GM18520 (cell line): ENCODE results near the gene SERPINF2.
"Not testable (repeated sequence)": the region's sequence is repeated elsewhere in the genome, so short reads cannot be mapped to it uniquely, and the experiment has no call there.

ENCODE experiments used
- ATAC-seq: cut with Tn5 transposase; IDR thresholded peaks from one replicate; pipeline ENCODE4 v1.9.1; 2021; ENCODE audit not compliant: unreplicated experiment

Gene SERPINF2

DNA sequence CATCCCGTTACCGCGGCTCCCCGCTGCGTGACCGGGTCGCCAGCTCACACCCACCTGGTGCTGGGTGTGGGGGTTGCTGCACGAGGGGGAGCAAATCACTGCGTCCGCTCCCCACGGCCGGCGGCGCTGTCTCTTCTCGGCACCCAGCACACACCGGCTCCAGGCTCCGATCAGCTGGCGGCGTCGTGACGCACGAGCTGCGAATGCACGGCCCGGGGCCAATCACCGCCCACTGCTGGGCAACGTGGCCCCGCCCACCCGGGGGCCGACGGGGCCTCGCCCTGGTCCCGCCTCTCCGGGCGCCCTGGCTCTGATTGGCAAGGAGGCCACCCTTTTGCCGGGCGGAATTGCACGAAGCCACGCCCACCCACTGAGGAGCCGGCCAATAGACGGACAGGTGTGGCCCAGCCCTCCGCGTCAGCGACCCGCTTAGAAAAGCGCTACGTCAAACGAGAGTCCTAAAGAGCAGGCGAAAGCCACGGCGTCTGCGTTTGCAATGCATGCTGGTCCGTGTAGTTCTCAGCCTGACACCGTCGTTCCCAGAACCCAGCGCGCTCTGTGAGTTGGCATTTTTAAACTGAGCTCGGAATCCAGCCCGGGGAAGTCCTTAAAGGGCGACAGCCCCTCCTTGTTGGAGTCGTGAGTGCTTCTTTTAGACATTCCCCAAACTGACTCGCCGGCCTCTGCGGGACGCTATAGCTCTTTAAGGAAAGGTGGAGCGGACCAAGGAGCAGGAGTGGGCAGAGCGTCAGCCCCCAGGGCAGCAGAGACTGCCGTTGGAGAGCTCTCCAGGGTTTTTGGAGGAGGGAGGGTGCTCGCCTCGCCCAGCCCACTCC lies 26.4 kb upstream of the SERPINF2 start:
- peak; percentile 65 for ATAC-seq

DNA sequence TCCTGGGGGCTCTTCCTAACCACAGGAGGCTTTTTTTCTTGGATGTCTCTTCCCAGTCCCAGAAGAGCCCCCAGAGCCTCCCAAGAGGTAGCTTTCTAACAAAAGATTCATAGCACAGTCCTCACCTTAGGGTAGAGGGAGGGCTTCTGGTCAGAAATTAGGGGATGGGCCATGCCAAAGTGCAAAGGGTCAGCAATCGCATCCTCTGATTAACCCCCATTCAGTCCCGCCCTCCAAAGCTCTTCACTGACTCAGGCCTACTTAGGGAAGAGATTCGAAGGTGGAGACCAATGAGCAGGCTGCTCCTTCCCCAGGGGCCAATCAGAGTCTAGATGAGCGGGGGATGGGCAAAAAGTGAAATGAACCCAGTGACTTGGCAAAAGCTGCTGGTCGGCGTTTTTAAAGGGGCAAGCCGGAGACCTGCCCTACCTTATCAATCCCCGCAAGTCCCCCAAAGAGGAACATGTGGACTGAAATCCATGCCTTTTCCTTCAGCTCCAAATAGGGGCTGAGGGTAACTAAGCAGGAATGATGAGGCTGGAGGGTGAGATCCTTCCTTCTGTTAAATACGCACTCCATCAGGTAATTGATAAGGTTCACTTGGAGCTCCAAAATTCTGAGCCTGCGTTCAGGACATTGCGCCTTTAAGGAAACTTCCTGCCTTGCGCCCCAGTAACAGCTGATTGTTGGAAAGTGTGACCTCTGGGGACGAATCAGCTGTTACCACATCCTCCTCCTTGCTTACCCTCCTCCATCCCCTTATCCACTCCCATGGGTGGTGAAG lies 25.6 kb upstream of the SERPINF2 start:
- ATAC-seq = peak; percentile 31

DNA sequence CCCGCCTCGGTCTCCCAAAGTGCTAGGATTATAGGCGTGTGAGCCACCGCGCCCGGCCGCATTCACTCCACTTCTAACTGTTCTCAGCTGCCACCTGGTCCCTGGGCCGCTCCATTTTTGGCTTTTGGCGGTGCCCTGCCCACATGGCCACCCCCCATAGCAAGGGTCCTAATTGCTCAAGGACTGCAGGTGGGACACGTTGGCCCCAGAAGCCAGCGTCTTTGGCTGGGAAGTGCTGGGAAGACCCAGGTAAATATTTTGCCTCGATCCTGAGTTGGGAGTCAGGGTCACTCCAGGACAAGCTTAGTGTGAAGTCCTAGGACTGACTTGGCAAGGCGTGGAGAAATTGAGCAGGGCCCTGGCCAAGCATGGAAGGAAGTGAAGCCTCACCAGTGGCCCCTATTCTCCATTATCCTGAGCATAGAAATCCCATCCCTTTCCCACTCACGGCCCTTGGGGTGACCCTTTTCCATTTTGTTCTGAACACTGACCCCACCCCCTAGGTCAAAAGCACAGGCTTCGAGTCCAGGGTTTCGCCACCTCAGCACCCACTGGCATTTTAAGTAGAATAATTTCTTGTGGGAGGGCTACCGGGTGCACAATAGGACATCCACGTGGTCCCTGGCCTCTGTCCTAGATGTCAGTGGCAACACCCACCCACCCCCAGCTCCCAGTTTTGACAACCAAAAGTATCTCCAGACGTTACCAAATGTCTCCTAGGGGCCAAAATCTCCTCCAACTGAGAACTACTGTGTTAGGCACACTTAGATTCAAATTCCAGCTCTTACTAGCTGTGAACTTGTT lies 24.1 kb upstream of the SERPINF2 start:
- no peak for ATAC-seq

DNA sequence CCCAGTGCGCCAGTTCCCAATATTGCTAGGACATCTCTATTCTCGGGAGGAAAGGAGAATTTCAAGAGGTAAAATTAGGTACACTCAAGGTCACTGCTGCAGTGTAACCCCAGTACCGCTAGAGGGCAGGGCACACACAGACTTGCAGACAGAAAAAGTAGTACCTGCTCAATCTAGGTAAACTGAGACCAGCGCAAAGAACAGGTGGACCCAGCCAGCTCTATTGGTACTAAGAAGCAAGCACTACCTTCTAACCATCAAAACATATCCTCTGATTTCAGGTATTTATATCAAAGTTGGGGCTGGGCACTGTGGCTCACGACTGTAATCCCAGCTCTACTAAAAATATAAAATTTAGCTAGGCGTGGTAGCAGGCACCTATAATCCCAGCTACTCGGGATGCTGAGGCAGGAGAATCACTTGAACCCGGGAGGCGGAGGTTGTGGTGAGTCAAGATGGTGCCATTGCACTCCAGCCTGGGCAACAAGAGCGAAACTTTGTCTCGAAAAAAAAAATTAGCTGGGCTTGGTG lies 21.8 kb upstream of the SERPINF2 start:
- no peak for ATAC-seq

DNA sequence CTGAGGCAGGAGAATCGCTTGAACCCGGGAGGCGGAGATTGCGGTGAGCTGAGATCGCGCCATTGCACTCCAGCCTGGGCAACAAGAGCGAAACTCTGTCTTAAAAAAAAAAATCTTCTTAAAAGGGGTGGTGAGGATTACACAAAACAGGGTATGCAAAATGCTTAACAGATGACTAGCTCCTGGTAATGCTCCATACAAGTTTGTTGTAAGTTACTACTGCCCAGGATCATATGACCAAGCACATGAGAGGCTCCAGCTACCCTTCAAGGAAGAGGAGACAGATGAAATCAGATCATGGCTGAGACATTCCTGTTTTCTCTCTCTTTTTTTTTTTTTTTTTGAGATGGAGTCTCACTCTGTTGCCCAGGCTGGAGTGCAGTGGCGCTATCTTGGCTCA lies 20.6 kb upstream of the SERPINF2 start:
- ATAC-seq = not testable (repeated sequence)

DNA sequence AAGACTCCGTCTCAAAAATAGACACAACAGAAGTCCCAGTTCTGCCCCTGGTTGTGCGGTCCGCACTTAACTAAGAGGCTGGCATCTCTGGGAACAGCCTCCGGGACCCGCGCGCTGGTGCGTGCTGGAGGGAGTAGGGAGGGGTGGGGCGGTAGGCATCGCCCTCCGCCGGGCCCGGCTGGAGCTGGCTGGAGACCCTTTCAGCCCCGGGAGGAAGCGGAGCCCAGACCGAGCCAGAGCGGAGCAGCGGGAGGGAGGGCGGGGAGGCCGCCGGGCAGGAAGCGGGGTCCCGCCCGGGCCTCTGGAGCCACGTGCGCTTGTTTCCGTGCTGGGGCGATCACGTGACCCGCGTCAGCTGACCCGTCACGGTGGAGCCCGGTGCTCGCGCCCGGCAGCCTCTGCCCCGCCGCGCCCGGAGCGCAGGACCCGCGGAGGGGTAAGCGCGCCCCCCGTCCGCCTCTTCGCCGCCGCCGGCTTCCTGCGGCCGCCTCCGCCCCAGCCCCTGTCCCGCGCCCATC lies 18.3 kb upstream of the SERPINF2 start, which contains the start of gene WDR81:
Gene WDR81, plus strand, starts transcription at position 354 of the 518 bp plus-strand sequence. CDS start 256 bp downstream, outside the sequence.
- no peak for ATAC-seq

DNA sequence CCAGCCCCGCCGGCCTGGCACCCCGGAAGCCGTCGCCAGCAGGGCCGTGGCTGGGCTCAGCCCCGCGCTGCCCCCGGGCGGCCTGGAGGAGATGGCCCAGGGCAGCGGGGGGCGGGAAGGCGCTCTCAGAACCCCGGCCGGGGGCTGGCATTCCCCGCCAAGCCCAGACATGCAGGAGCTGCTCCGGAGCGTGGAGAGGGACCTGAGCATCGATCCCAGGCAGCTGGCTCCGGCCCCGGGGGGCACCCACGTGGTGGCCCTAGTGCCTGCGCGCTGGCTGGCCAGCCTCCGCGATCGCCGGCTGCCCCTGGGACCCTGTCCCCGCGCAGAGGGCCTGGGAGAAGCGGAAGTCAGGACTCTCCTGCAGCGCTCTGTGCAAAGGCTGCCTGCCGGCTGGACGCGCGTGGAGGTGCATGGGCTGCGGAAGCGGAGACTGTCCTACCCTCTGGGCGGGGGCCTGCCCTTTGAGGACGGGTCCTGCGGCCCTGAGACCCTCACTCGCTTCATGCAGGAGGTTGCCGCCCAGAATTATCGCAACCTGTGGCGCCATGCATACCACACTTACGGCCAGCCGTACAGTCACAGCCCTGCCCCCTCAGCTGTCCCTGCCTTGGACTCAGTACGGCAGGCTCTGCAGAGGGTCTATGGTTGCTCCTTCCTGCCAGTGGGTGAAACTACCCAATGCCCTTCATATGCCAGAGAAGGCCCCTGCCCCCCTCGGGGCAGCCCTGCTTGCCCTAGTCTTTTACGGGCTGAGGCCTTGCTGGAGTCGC lies 17.6 kb upstream of the SERPINF2 start:
- ATAC-seq = no peak

DNA sequence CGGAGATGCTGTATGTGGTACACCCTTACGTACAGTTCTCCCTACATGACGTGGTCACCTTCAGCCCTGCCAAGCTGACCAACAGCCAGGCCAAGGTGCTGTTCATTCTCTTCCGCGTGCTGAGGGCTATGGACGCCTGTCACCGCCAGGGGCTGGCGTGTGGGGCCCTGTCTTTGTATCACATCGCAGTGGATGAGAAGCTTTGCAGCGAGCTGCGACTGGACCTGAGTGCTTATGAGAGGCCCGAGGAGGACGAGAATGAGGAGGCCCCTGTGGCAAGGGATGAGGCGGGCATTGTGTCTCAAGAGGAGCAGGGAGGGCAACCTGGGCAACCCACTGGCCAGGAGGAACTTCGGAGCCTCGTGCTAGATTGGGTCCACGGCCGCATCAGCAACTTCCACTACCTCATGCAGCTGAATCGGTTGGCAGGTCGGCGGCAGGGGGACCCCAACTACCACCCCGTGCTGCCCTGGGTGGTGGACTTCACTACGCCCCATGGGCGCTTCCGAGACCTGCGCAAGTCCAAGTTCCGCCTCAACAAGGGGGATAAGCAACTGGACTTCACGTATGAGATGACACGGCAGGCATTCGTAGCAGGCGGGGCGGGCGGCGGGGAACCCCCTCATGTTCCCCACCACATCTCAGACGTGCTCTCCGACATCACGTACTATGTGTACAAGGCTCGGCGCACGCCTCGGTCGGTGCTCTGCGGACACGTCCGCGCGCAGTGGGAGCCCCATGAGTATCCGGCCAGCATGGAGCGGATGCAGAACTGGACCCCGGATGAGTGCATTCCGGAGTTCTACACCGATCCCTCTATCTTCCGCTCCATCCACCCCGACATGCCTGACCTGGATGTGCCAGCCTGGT lies 16.8 kb upstream of the SERPINF2 start:
- ATAC-seq = no peak

DNA sequence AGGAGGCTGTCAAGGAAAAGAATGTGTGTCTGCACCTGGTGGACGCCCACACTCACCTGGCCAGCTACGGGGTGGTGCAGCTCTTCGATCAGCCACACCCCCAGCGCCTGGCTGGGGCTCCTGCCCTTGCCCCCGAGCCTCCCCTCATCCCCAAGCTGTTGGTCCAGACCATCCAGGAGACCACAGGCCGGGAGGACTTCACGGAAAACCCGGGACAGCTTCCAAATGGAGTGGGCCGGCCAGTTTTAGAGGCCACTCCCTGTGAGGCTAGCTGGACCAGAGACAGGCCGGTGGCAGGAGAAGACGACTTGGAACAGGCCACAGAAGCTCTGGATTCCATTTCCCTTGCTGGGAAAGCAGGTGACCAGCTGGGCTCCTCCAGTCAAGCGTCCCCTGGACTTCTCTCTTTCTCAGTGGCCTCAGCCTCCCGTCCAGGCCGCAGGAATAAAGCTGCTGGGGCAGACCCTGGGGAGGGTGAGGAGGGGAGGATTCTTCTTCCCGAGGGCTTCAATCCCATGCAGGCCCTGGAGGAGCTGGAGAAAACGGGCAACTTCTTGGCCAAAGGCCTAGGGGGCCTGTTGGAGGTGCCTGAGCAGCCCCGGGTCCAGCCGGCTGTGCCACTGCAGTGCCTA lies 15.9 kb upstream of the SERPINF2 start:
- ATAC-seq = no peak

DNA sequence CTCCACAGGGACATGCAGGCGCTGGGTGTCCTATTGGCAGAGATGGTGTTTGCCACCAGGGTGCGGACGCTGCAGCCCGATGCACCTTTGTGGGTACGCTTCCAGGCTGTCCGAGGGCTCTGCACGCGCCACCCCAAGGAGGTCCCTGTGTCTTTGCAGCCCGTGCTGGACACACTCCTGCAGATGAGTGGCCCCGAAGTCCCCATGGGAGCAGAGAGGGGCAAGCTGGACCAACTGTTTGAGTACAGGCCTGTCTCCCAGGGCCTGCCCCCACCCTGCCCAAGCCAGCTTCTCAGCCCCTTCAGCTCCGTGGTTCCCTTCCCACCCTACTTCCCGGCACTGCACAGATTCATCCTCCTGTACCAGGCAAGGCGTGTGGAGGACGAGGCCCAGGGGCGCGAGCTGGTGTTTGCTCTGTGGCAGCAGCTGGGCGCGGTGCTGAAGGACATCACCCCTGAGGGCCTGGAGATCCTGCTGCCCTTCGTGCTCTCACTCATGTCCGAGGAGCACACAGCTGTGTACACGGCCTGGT lies 15.3 kb upstream of the SERPINF2 start:
- no peak for ATAC-seq

DNA sequence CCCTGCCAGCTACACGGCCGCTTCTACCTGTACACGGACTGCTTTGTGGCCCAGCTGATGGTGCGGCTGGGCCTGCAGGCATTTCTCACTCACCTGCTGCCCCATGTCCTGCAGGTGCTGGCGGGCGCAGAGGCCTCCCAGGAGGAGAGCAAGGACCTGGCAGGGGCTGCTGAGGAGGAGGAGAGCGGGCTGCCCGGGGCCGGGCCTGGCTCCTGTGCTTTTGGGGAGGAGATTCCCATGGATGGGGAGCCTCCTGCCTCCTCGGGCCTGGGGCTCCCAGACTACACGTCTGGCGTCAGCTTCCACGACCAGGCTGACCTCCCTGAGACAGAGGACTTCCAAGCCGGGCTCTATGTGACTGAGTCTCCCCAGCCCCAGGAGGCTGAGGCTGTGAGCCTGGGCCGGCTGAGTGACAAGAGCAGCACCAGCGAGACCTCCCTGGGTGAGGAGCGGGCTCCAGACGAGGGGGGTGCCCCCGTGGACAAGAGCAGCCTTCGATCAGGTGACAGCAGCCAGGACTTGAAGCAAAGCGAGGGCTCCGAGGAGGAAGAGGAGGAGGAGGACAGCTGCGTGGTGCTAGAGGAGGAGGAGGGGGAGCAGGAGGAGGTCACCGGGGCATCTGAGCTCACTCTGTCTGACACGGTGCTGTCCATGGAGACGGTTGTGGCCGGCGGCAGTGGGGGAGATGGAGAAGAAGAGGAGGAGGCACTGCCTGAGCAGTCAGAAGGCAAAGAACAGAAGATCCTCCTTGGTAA lies 14.6 kb upstream of the SERPINF2 start:
- no peak for ATAC-seq

DNA sequence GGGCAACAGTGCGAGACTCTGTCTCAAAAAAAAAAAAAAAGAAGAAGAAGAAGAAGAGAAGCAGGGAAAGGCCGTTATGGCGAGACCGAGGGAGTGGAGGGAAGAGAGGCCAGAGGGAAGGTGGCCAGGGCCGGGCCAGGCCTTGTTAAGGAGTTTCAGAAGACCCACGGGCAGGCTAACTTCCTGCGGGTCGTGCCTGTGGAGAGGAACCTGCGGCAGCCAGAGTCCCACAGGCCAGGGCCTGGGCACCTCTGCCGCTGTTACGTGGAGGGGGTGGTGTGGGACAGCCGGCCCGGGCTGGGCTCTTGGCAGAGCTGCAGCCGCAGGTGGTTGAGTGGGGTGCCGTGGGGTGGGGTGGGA lies 12.7 kb upstream of the SERPINF2 start:
- ATAC-seq = no peak

DNA sequence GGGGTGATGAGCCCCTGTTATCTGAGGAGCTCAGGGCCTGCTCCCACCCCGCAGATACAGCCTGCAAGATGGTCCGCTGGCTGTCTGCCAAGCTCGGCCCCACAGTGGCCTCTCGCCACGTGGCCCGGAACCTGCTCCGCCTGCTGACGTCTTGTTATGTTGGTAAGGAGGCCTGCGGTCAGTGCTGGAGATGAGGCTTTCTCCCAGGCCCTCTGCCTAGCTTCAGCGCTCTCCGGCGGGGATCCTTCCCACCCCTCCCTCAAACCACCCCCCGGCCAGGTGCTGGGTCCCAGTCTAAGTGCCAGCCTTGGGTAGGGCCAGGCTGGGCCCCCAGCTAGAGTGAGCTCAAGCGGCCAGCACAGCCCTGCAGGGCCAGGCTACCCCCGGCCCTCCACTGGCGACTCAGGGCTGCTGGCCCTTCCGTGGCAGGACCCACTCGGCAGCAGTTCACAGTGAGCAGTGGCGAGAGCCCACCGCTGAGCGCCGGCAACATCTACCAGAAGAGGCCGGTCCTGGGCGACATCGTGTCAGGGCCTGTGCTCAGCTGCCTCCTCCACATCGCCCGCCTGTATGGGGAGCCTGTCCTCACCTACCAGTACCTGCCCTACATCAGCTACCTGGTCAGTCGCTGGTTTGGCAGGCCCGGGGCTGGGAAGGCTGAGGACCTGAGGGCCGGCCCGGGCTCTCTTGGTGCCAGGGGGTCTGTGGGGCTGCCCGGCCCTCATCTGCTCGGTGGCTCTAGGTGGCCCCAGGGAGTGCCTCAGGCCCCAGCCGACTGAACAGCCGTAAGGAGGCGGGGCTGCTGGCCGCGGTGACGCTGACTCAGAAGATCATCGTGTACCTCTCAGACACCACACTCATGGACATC lies 12.1 kb upstream of the SERPINF2 start:
- ATAC-seq = no peak

DNA sequence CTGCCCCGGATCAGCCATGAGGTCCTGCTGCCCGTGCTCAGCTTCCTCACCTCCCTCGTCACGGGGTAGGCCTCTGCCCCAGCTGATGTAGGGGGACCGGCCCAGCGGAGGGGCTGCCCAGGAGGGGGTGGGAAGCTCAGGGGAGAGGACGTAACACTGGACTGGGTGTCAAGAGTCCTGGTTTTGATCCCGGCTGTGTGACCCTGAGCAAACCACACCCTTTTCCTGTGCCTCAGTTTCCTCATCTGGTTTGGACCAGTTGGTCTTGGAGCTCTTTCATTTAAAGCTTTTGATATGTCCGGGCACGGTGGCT lies 11.5 kb upstream of the SERPINF2 start:
- no peak for ATAC-seq

DNA sequence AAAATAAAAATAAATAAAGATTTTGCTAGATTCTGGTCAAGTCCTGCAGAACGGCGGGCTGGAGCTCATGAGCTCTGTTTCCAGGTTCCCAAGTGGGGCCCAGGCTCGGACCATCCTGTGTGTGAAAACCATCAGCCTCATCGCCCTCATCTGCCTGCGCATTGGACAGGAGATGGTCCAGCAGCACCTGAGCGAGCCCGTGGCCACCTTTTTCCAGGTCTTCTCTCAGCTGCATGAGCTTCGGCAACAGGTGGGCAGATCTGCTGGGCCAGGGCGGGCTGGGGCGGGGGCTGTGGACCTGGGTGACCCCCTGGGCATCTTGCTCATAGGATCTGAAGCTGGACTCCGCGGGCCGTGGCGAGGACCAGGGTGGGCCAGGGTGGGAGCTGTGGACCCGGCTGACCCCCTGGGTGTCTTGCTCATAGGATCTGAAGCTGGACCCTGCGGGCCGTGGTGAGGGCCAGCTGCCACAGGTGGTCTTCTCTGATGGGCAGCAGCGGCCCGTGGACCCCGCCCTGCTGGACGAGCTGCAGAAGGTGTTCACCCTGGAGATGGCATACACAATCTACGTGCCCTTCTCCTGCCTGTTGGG lies 10.3 kb upstream of the SERPINF2 start:
- ATAC-seq = no peak

DNA sequence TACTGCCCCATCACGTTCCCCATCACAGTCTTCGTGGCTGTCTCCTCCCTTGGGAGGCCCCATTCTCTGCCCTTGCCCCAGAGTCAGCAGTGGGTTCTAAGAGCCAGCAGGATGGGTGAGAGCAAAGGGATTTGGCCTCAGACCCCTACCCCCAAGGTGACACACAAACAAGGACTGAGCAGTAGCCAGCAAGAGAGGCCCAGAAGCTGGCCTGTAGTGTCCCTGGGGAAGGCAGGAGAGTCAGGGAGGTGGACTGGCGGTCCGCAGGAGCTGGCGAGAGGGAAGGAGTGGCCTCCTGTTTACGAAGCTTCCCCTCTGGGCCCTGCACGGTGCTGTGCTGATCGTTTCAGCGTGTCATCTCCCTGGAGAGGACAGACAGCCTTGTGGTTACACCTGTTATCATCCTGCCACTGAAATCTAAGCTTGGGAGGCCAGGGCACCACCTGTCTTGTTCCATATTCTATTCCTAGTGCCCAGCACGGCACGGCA lies 9.8 kb upstream of the SERPINF2 start:
- no peak for ATAC-seq
